NCI-H2196 treated with DMSO at 0.1 percent for 48 hours (cell line): ENCODE results near the gene RTL10.
"Not testable (repeated sequence)": the region's sequence is repeated elsewhere in the genome, so short reads cannot be mapped to it uniquely, and the experiment has no call there.

Experiments
- DNase-seq: peaks from one replicate; lab custom pipeline; 2025; ENCODE audit not compliant: unreplicated experiment; lab: John Stamatoyannopoulos, UW

The RTL10 gene

DNA sequence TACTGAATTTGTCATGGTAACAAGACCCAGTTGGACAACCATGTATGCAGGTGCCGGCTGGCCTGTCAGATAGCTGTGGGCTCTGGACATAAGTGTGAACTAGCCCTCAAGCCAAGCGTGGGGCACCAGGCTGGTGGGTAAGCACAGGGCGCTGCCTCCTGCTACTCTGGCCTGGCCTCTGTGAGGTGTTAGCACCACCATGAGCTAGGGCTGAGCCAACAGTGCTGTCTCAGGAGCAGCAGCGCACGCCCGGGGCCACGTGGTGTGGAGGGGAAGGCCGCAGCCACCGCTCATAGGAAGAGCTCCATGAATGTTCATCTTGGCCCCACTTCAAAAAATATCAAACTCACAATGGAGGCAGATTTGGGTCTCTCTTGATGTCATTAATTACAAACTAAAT lies 35.3 kb upstream of the RTL10 start:
- DNase-seq: no peak

DNA sequence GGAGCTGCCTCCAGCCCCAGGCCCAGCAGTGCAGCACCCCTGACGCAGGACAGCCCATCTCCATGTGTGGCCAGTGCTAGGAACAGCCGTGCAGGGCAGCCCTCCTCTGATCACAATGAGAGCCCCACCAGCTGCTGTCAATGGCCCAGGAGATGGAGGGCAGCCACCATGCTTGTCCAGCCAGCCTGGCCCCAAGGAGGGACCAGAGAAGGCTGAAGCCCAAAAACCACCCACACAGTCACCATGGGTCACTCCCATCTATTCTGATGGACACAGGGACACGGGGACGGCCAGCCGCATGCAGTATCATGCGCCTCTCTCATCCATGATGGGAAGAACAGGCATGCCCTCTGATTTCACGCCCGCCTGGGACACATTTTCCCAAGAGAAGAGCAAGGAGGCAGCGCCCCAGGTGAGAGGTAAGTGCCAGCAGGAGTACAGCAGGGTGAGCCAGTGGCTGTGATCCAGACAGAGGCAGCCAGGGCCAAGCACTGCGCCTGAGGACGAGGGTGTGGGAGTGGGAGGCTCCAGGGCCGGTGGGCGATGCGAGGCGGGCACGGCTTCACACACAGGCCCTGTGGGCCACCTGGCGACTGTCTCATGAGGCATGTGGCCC lies 33.6 kb upstream of the RTL10 start:
- DNase-seq: no peak

DNA sequence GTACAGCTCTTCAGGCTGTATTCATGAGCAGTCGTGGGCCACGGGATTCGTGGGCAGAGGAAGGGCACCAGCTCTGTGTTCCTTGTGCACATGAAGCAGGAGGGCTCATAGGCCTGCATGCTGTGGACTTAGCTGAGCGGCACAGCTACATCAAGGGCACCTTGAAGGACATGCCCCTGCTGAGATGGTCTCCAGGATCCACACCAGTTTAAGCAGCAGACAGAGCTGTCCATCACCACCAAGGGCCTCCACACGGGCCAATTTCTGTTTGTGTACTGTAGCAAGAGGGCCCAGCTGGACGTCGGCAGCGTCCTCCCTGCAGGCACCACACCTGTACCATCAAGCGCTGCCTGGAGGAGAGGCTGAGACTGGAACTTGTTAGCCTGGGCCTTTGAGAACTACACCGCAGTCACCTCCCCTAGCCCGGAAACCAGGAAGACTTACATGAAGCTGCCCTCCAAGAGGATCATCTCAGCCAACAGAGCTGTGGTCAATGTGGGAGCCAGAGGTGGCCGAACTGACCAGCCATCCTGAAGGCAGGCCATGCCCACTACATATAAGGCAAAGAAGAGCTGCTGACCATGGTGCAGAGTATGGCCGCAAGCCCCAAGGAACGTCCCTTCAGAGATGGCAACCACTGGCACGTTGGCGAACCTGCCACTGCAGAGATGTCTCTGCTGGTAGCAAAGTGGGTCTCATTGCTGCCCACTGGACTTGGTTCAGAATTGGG lies 32.7 kb upstream of the RTL10 start:
- DNase-seq: no peak

DNA sequence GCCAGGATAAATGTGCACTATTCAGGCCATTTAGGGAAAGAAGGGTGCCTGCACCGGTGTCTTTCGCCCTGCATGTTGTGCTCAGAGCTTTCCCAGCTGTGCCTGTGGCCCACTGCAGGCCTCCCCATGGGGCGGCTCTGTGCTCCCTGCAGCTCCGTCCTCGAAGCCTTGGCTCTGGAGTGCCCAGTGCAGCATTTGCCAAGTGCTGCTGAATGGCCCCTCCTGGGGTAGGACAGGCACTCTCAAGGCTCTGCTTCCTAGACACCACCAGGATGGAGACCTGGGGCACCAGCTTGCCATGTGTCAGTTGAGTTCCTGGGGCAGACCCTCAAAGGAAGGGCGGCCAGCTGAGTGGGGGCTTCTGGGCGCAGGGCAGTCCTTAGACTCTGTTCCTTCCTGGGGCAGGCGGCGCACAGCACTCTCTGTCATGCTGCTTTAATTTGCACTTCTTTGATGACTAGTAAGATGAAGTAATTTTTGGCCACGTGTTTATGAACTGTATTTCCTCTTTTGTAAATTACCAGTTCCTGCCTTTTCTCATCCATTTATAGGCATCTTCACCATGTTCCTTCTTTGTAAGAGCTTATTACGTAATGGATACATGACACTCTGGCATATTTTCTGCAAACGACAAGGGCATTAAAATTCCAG lies 32.1 kb upstream of the RTL10 start:
- DNase-seq: no peak

DNA sequence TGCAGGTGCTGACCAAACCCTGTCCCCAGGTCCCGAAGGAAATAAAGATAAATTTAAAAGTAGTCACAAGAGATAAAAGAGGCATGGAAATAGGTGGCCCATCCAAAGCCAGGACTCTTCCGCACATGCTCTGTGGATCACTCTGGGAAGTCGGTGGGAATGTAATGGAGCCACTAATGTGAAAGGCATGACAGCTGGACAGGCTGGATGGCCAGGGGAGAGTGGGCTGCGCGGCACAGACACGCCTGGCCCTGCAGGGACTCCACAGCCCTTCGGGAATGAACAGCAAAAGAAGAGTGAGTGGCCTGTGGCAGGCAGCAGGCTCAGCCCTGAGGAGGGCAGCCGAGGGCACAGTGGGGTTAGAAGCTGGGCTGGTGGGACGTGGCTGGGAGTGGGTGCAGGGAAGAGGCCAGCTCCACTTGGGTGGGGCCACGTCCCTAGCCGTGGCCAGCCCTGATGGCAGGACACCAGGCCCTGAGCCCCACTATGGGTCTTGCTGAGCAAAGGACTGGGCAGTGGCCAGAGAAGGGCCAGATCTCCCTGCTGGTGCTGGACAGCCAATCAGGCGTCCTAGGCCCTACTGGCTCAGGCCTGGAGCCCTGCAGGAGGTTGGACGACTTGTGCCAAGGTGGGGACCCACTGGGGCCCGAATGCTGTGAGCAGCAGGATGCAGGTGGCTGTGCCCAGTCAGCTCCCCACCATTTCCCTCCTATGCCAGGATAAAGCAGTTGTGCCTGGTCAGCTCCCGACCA lies 31.3 kb upstream of the RTL10 start:
- DNase-seq: no peak

DNA sequence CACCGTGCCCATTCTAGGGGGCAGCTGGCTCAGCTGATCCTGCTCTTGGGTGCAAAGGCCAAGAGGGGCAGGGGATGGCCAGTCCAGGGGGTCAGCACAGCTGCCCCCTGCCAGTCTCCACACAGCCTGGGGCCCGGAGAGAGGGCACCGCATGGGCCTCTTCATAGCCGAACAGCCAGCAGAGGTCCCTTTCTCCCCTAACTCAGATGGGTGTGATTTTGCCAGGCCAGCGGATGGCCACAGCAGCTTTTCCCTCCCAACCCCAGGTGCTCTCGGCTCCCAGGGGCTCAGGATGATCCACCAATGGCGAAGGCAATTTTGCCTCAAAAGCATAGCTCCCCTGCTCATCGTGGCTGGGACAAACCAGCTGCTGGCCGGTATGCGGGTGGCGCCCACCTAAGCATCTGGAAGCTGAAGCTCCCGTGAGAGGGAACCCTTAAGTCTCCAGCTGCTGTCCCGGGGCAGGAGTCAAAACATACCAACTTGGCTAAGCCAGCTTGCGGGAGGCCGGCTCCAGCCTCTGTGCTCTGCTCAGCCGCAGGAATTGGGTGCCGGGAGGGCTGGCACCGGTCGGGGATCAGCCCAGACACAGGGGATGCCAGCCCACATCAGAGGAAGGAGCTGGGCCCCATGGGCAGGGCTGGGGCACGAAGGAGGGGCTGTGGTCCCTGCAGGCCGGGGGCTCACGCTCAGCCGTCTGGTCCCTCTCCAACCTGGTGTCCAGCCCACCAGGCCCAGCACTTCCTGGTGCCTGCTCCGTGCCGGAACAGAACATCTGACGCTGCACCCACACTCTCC lies 30.5 kb upstream of the RTL10 start:
- DNase-seq: no peak

DNA sequence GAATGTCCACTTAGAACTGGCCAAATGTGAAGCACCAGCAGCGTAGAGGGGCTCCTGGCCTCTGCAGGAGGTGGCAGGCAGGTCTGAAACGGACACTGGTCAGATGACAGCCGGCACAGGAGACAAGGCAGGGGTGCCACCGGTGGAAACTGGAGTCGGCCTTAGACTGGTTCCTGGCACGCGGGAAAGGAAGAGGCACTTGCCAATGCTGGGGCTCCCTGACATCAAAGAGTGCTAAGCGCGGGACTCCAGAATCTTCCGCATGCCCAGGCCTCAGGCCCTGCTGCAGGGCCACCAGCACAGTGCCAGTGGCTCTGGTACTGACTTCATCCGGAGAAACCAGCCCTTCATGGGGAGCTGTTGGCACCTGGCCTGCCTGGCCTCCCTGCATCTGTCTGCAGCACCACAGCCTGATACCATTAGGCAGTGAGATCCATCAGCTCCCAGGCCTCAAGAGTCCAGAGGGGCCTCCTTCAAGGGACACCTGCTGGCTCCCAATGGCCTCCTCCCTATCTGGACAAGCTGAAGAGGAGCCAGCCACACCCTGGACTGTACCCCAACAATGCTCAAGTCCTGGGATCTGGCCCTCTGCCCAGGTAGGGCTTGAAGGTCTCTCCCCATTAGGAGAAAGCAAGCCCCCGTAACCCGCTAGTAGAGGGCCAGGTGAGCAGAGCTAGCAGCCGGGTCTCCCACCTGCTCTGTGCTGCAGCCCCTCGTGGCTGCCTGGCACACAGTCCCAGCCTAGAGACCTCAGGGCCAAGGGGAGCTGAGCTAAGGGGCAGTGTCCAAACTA lies 29.7 kb upstream of the RTL10 start:
- DNase-seq: no peak

DNA sequence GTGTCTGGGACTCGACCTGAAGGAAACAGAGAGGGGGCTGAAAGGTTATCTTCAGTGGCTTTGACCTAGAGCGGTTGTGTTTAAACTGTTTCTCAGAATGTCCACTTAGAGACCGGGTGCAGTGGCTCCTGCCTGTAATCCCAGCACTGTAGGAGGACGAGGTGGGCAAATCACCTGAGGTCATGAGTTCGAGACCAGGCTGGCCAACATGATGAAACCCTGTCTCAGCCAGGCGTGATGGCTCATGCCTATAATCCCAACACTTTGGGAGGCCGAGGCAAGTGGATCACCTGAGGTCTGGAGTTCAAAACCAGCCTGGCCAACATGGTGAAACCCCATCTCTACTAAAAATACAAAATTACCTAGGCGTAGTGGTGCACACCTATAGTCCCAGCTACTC lies 28.8 kb upstream of the RTL10 start:
- not testable (repeated sequence) for DNase-seq

DNA sequence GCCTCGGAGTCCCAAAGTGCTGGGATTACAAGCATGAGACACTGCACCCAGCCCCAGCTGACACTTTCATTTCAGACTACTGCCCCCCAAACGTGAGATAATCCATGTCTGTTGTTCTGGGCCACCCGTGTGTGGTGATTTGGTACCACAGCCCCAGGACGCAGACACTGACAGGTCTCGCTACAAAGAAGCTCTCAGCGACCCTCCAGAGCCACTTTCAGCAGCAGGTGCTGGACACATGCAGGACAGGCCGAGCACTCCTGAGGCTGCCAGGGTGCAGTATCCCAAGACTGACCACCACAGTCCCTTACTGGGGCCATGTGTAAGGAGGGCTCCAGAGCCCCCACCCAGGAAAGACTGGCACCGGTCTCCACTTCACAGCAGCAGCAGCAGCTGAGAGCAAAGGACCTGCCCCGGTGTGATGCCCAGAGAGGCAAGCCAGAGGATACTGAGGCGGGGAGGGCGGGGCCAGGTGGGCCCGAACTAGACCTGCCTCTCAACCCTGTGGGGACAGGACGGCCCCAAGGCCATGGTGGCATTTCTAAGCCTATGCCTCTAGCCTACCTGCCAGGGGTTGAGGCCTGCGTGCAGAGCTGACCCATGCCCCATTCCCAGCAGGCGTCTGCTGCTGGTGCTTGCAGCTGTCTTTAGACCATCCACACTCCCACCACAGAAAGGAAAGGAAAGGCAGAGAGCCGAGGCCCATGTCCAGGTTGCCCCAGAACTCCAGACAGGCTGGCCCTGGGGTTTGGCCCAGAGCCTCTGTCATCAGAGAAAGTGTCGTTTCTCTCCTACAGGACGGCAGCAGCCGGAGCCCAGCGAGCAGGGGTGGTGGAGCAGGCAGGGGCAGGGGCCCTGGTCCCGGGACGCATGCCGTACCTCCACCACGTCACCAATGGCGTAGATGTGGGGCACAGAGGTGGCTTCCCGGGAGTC lies 28.0 kb upstream of the RTL10 start:
- no peak for DNase-seq

DNA sequence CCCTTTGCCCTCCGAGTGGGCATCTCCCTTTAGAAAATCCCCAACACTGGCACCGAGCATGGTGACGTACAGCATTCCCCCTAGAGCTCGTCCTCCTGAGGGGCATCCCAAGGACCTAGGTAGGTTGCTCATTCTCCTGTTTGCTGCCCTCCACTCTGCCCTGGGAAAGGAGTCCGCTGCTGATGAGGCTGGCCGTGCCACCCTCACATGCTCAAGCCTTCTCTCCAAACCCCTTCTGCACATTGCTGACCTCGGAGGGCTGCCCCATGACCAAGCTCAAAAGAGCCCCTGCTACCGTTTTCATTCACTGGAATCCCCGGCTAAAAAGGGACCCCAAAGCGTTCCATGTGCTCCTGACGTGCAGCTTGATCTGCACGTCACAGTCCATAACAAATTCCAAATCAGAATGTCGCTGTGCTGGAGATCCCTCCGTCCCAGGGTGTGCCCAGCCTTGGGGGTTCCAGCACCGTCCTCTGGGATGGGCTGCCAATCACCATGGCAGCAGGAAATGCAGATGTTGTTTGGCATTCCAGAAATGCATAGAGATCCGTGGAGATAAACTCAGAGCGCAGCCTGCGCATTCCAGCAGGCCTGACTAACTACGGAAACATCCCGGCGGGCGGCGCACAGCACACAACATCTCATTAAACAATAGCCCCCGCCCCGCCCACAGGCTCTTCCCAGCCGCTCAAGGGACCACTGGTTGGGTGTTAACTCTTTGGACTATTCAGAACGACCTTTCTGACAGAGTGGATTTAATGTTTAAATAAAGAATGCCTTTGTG lies 26.3 kb upstream of the RTL10 start:
- no peak for DNase-seq

DNA sequence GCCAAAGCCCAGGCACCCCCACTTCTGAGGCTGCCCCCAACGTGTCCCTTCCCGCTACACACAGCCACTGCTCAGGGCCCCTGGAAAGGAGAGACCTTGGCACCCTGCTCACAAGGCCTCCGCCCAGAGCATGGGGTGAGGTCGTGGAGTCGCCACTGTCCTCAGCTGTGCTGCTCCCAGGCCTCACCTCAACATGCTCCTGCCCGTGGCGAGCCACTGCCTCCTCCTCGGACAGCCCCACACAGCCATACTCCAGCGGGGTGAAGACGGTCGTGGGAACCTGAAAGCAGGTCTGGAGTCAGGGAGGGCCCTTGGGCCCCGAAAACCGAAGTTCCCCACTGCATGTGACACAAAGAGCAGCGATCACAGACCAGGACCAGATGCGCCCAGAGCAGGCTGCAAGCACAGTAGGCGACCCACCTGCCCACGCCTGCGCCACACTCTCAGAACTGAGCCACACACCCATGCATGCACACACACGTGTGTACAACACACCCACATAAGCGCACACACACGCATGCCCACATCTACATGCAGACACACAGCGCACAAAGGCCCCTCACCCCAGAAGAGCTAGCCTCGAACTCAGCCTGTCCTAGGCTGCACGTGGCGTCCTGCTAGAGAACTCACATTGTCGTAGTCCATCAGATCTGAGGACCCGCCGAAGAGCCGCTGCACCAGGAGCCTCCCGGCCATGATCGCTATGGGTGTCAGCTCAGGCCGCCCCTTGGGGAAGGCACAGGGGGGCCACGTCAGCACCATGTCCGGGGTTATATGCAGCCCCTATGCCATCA lies 25.5 kb upstream of the RTL10 start:
- no peak for DNase-seq

DNA sequence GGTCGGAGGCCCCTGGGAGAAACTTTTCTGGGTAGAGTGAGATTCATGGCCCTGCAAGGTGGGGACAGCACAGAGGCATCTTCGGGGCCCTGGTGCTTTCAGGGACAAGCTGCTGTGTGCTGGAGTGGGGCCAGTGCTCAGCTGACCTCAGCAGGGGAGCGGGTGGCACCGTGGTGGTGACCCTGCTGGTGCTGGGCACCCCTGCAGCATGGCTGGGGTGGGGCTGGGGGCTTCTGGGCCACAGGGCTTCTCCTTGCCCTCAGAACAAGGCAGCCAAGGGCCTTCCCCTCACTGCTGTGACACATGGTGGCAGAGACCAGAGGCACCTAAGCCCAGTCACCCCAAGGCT lies 24.9 kb upstream of the RTL10 start:
- no peak for DNase-seq

DNA sequence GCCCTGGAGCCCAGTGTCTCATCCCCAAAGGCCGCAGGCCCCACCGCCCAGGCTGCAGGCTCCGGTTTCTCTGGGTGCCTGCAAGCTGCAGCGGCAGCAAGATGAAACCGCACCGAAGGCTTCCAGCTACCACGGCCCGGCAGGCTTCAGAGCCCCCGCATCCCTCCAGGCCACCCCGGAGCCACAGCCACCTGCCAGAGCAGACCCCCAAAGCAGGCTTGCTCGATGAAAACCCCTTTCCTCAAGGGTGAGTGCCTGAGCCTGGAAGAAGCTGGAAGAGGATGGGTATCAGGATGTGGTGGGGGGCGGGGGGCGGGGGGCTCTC lies 24.5 kb upstream of the RTL10 start:
- no peak for DNase-seq

DNA sequence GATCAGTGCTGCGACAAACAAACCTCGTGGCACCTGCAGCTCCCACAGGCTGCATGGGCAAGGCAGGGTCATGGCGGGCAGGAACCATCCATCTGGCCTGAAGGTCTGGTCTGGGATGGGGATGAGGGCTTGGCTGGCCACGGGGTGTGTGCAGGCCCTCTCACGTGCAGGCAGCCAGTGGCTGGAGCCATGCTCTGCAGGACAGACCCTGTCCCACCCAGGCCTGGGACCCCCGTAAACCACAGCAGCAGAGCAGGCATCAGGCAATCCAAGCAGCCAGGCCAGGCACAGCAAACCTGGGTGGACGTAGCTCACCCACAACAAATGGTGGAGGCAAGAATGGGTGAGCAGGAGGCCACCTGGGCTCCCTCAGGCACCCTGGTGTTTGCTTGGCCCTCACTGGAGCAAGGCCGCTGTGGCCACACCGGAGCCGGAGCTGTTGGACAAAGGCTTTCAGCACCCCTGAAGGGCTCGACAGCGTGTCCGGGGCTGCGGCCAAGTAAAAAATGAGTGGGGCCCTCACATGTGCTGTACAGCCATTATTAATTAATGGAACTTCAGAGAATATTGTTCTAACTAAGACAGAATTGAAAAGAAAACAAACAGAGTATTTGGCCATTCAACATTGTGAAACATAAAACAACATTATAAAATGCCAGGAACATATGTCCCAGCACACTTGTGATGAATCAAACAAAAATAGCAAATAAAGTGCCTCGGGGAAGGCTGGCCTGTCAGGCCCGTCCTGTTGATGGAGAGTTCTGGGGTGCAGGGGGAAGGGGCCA lies 24.0 kb upstream of the RTL10 start:
- DNase-seq: no peak

DNA sequence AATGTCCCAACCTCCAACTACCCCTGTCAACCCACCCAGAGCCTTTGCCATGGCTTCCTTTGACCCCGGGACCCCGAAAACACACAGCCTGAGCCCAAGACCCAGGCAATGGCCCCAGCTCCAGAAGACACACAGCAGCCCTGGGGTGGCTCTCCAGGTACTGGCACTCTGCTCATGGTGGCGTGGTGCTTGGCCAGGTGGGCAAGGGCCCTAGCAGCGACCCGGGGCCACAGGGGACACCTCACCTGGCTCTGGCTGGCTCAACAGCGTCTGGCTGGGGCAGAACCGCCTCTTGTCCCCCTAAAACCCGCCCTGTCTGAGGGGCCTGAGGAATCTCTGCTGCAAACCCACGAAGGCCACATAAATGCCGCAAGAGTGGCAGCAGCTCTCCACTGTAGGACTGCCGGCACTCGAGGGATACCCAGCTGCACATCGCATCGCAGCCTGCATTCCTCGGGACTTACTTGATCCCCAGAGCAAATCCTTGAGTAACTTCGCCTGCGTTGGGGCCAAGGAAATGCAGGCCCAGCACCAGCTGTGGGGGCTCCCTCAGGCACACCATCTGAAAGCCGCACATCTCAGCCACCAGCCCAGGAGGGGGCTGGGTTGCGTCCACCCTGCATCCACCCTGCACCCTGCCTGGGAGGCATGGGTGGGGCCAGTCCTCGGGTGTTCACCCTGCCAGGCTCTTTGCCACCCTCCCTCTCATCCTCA lies 23.1 kb upstream of the RTL10 start:
- DNase-seq: no peak

DNA sequence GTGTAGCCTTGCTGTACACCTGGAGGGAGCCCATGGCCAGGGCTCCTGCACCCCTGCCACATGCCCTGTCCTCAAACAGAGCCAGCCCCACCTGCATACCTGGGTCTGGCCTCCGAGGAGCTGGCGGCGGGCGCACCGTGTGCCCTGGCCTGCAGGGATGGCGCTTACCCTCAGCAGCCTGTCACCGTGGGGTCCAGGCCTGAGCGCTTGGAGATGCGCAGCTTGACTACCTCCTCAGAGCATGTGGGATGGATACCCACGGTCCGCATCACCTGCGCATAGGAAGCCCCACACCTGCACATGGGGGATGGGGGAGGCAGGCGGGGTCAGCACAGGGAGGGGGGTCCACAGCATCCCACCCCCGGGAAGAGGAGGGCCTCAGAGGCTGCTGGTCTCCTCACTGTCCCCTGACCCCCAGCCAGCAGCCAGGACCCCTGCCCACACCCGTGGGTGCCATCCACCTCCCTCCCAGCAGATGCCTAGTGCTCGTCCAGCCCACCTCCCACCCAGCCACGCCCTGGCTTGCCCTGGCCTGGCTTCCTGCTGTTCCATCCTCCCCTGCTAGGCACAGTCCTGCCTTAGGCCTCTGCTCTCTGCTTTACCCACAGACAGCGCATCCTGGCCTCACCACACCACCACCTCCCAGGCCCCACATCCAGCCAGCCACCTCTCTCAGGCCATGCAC lies 22.4 kb upstream of the RTL10 start:
- DNase-seq: no peak
